Measurements from ENCODE around the gene IQCH.

DNA sequence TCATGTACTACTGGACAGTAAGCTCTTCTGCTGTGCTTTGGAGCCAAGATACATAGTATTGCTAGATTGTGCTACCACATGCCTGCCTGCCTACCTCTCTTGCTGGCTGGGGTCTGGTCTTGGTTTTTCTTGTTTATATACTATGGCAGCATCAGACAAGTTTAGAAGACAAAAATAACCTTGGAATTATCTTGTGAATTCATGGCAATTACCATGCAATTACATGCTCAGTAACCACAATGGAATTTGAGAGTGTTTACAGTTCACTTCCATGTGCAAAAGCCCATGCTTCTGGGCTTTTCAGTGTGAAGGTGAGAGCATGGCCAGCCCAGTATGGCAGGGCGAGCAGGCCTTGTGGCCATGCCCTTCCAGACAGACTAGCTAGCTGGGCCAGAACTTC lies 218.4 kb downstream of the IQCH start:
- TF ChIP-seq, protein P1, sequence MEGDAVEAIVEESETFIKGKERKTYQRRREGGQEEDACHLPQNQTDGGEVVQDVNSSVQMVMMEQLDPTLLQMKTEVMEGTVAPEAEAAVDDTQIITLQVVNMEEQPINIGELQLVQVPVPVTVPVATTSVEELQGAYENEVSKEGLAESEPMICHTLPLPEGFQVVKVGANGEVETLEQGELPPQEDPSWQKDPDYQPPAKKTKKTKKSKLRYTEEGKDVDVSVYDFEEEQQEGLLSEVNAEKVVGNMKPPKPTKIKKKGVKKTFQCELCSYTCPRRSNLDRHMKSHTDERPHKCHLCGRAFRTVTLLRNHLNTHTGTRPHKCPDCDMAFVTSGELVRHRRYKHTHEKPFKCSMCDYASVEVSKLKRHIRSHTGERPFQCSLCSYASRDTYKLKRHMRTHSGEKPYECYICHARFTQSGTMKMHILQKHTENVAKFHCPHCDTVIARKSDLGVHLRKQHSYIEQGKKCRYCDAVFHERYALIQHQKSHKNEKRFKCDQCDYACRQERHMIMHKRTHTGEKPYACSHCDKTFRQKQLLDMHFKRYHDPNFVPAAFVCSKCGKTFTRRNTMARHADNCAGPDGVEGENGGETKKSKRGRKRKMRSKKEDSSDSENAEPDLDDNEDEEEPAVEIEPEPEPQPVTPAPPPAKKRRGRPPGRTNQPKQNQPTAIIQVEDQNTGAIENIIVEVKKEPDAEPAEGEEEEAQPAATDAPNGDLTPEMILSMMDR (IDR thresholded peaks at IDR 0.05): no peak
- no peak for TF ChIP-seq POLR2A (IDR thresholded peaks at IDR 0.05)
